Chondrocyte (in vitro differentiated cells): ENCODE measurements around the gene LRRN1. TPM values are rescaled to one million over a fixed set of nuclear protein-coding genes. Genes with fewer than 3 reads are reported as not detected.
"Not testable (repeated sequence)": the region's sequence is repeated elsewhere in the genome, so short reads cannot be mapped to it uniquely, and the experiment has no call there.

Experiments
- DNase-seq: peaks from one replicate; pipeline ENCODE4 v3.0.0; 2021; ENCODE audit warnings: mixed read lengths, low spot score
- H3K27ac Mint-ChIP-seq: one replicate; pipeline ENCODE4 v1.8.0; 2021; ENCODE audit warnings: mild to moderate bottlenecking, moderate library complexity, mixed read lengths; ENCODE audit not compliant: unreplicated experiment
- H3K27me3 Mint-ChIP-seq: 2 replicates; pipeline ENCODE4 v1.8.0; 2021; ENCODE audit warnings: low read depth, mixed read lengths
- H3K36me3 Mint-ChIP-seq: 2 replicates; pipeline ENCODE4 v1.8.0; 2021; ENCODE audit warnings: low read depth, mixed read lengths
- H3K4me1 Mint-ChIP-seq: 2 replicates; pipeline ENCODE4 v1.8.0; 2021; ENCODE audit warnings: low read depth, mild to moderate bottlenecking, mixed read lengths
- H3K4me3 Mint-ChIP-seq: one replicate; pipeline ENCODE4 v1.8.0; 2021; ENCODE audit warnings: mild to moderate bottlenecking, moderate library complexity, mixed read lengths; ENCODE audit not compliant: unreplicated experiment
- H3K9me3 Mint-ChIP-seq: 2 replicates; pipeline ENCODE4 v1.8.0; 2021; ENCODE audit warnings: low read depth, mixed read lengths
- total RNA-seq: library from RNA; stranded (reverse); gene quantifications from 3 replicates; pipeline ENCODE4 v1.2.1, GENCODE V29; 2021
- TF ChIP-seq, protein P1 (sequence below): fragments of 200-600 bp; sonication (generic); IDR thresholded peaks from 2 replicates; pipeline ENCODE4 v1.5.0; 2021; ENCODE audit warnings: antibody characterized with exemption, mild to moderate bottlenecking, moderate library complexity

Gene LRRN1
- total RNA-seq, 1 donor from 2014 or later = 3.2 TPM

DNA sequence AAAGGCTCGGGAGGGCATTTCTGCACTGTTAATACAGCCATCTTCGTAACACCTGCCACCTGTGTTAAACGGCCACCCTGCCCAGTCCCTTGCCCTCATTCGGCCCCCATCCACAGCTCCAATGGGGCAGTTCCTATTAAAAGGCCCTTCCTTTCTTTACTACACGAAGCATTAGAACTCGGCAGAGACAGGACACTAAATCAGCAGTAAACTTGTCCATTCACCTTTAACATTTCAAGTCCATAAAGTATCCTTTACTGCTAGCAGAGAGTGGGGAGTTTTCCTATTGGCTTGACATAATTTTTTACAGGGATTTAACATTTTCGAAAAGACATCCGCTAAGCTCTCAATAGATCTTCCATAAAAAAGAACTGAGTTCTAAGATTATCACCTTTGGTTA lies 76.3 kb downstream of the LRRN1 start:
- Mint-ChIP-seq H3K27ac (no peak overlapping the region), H3K4me1 (no peaks in the 10 kb centered on the region)
- TF ChIP-seq, protein P1, sequence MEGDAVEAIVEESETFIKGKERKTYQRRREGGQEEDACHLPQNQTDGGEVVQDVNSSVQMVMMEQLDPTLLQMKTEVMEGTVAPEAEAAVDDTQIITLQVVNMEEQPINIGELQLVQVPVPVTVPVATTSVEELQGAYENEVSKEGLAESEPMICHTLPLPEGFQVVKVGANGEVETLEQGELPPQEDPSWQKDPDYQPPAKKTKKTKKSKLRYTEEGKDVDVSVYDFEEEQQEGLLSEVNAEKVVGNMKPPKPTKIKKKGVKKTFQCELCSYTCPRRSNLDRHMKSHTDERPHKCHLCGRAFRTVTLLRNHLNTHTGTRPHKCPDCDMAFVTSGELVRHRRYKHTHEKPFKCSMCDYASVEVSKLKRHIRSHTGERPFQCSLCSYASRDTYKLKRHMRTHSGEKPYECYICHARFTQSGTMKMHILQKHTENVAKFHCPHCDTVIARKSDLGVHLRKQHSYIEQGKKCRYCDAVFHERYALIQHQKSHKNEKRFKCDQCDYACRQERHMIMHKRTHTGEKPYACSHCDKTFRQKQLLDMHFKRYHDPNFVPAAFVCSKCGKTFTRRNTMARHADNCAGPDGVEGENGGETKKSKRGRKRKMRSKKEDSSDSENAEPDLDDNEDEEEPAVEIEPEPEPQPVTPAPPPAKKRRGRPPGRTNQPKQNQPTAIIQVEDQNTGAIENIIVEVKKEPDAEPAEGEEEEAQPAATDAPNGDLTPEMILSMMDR = no peak

DNA sequence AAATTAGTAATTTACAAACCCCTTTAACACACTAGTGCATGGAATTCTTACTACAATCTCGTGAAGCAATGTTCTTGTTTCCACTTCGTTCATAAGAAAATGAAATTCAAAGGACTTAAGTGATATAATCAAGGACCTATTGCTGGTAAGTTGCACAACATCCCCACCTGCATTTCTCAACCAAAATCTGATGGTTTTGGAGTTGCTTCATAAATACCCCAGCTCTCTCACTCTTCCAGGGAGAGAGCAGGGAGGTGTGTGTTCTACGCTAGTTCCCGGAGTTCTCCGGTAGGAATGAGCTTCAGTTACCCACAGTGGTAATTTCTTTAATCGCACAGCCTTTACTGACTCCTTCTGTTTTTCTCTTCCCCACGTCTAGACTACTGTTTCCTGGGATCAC lies 81.8 kb downstream of the LRRN1 start:
- Mint-ChIP-seq H3K27ac (no peak overlapping the region), H3K9me3 (peaks cover 8% of the 10 kb centered on the region), H3K4me3 (no peak overlapping the region), H3K27me3 (no peaks in the 10 kb centered on the region), H3K4me1 (no peaks in the 10 kb centered on the region), H3K36me3 (no peaks in the 10 kb centered on the region)
- TF ChIP-seq, protein P1 = no peak
- DNase-seq = no peak

More for the DNA sequence above, 76.3 kb downstream of the LRRN1 start:
- no peaks in the 10 kb centered on the region for H3K27me3 Mint-ChIP-seq
- H3K9me3 Mint-ChIP-seq = peaks cover 2% of the 10 kb centered on the region
- no peak overlapping the region for H3K4me3 Mint-ChIP-seq
- no peak for DNase-seq
- no peaks in the 10 kb centered on the region for H3K36me3 Mint-ChIP-seq

DNA sequence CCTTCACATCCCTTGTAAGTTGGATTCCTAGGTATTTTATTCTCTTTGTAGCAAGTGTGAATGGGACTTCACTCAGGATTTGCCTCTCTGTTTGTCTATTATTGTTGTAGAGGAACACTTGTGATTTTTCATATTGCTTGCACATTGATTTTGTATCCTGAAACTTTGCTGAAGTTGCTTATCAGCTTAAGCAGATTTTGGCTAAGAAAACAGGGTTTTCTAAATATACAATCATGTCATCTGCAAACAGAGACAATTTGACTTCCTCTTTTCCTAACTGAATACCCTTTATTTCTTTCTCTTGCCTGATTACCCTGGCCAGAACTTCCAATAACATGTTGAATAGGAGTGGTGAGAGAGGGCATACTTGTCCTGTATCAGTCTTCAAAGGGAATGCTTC lies 88.1 kb downstream of the LRRN1 start:
- not testable (repeated sequence) for H3K27me3 Mint-ChIP-seq, H3K4me3 Mint-ChIP-seq, H3K27ac Mint-ChIP-seq, H3K36me3 Mint-ChIP-seq, H3K4me1 Mint-ChIP-seq, DNase-seq
- H3K9me3 Mint-ChIP-seq = peaks cover 50% of the 10 kb centered on the region

DNA sequence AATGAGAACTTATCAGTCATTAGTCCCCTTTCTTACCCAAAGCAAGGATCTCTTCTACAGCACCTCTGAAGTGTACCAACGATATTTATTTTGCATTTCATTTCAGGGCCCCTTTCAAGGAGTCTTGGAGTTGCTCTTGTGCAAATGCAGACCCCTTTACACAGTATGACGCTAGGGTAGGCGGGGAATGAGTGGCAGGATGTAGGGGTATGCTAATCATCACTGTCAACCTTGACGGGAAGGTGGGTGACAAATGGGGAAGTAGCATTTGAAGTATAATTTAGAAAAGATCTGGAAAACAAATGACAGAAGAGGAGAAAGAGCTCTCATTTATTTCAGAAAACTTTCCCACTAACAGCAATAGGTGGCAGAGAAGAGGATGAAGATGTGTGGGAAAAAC lies 94.4 kb downstream of the LRRN1 start:
- Mint-ChIP-seq H3K4me1 (no peaks in the 10 kb centered on the region), H3K9me3 (peaks cover 23% of the 10 kb centered on the region), H3K4me3 (no peak overlapping the region), H3K27ac (no peak overlapping the region), H3K36me3 (peaks cover 2% of the 10 kb centered on the region), H3K27me3 (no peaks in the 10 kb centered on the region)
- no peak for DNase-seq
- TF ChIP-seq, protein P1 = no peak
